Neutrophil (primary cell): Measurements from ENCODE around the gene KIAA1549.

Experiments used
- H3K27ac ChIP-seq: fragments of 200-600 bp; sonication (generic); 2 replicates; pipeline ENCODE4 v1.5.1; 2016; ENCODE audit warnings: mild to moderate bottlenecking, moderate library complexity
- H3K27me3 ChIP-seq: fragments of 200-600 bp; sonication (generic); 2 replicates; pipeline ENCODE4 v1.6.0; 2016; ENCODE audit warnings: mild to moderate bottlenecking
- H3K36me3 ChIP-seq: fragments of 200-600 bp; sonication (generic); 2 replicates; pipeline ENCODE4 v1.5.1; 2017
- H3K4me1 ChIP-seq, 2 experiments: fragments of 200-600 bp in 1 of 2; sonication (generic) in 1 of 2; 1 replicate in 1 of 2; 2 replicates in 1 of 2; pipeline versions ENCODE4 v1.5.1 to v1.6.1; 2013 to 2016; ENCODE audit warnings: low read depth in 1 of 2, low read length in 1 of 2, mild to moderate bottlenecking in 1 of 2, moderate library complexity in 1 of 2; ENCODE audit not compliant: control insufficient read depth in 1 of 2, insufficient read depth in 1 of 2
- H3K4me3 ChIP-seq, 2 experiments: fragments of 200-600 bp in 1 of 2; sonication (generic) in 1 of 2; 1 replicate in 1 of 2; 2 replicates in 1 of 2; pipeline ENCODE4 v1.5.1; 2013 to 2016; ENCODE audit warnings: low read depth in 1 of 2, low read length in 1 of 2, mild to moderate bottlenecking in 1 of 2, moderate library complexity in 1 of 2
- H3K9me3 ChIP-seq: fragments of 200-600 bp; sonication (generic); 2 replicates; pipeline ENCODE4 v1.5.1; 2016
- CTCF ChIP-seq: fragments of 200-600 bp; sonication (generic); IDR thresholded peaks from 2 replicates; pipeline ENCODE4 v1.5.1; 2016; ENCODE audit warnings: antibody characterized with exemption

KIAA1549 gene

GRCh38 chr7:138890499-138891445, 90.4 kb downstream of the KIAA1549 start:
- Histone ChIP-seq H3K4me3 (no peak overlapping the region), H3K9me3 (no peaks in the 10 kb centered on the region), H3K27ac (no peak overlapping the region), H3K27me3 (no peaks in the 10 kb centered on the region), H3K4me1 (peaks cover 0 to 6% of the 10 kb centered on the region in 2 experiments), H3K36me3 (no peaks in the 10 kb centered on the region)
- no peak for TF ChIP-seq CTCF

- Histone ChIP-seq H3K36me3 (no peaks in the 10 kb centered on the region), H3K9me3 (no peaks in the 10 kb centered on the region), H3K4me1 (peaks cover 0 to 6% of the 10 kb centered on the region in 2 experiments), H3K27ac (no peak overlapping the region), H3K27me3 (no peaks in the 10 kb centered on the region), H3K4me3 (no peak overlapping the region)
- TF ChIP-seq CTCF = no peak
These were observed 91.3 kb downstream of the KIAA1549 start for GRCh38 chr7:138889582-138890498.

DNA sequence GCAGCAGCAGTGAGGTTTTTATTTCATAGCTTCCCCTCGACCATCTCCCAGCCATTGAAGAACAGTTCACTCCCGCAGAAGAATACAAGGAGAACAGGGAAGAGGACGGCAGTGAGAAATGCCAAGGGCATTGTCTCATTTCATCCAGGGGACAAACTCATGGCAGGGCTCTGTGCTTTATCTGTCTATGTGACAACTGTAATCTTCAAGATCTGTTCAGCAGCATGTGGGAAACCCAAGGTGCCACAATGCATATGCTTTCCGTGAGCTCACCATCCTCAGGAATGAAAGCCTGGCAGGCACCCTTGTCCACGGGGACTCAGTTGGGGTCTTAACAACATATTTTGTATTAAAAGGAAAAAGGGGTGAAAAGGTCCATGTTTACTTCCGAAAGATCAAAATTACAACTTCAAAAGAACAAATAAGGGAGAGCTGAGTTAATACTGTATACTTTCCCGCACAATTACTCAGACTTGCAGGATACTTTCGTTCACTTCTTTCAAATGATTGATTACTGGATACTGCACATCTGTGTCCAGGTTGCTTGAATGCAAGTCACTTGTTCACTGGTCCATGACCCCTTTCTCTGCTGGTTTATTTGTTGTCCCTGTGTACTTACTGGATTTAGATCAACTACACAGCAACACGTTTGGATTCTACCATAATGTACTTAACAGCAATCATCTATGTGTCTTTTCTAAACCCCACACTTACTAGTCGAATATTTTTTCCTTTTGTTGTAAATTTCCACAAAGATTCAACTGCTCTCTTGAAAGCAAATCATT, 93.1 kb downstream of the KIAA1549 start:
- H3K27ac ChIP-seq = no peak overlapping the region
- H3K4me3 ChIP-seq = no peak overlapping the region
- H3K4me1 ChIP-seq = peaks cover 0 to 6% of the 10 kb centered on the region in 2 experiments
- no peaks in the 10 kb centered on the region for H3K36me3 ChIP-seq
- H3K27me3 ChIP-seq = no peaks in the 10 kb centered on the region
- H3K9me3 ChIP-seq = no peaks in the 10 kb centered on the region
- no peak for TF ChIP-seq CTCF

DNA sequence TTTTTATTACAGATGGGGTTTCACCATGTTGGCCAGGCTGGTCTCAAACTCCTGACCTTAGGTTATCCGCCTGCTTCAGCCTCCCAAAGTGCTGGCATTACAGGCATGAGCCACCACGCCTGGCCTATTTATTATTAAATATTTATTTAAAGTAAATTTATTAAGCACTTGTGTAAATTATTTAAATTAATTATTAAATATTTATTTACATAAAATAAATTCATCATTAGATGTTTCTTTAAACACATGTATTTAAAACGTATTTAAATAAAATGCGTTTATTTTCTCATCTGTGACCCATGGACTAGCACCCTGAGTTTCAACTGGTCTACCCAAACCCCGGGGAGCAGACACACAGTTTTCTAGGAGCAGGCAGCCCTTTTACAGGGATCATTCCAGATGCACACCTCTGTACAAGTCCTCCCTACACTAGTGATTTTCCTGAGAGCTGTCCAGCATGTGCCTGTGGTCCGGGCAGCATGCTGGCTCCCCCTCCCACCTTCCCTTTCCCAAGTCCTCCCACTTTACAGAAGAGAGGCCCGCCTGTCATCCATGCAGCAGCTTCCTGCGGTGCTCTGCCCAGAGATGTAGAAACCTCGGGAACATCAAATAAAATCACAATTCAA, 94.0 kb downstream of the KIAA1549 start:
- Histone ChIP-seq H3K9me3 (no peaks in the 10 kb centered on the region), H3K4me3 (no peak overlapping the region), H3K36me3 (no peaks in the 10 kb centered on the region), H3K27me3 (no peaks in the 10 kb centered on the region), H3K4me1 (peaks cover 0 to 6% of the 10 kb centered on the region in 2 experiments), H3K27ac (no peak overlapping the region)
- no peak for TF ChIP-seq CTCF
